Non-pigmented ciliary epithelial cell (primary cell): Measurements from ENCODE around the gene PRSS22.
A peak's percentile ranks its signal among the peaks of the same experiment; 100 is the strongest.

ENCODE experiments used
- DNase-seq: peaks from one replicate; pipeline ENCODE4 v3.0.0-alpha.2; 2010; ENCODE audit warnings: low read depth

The PRSS22 gene

GRCh38 chr16:2879854-2880508, 22.0 kb upstream of the PRSS22 start:
- DNase-seq, result no peak

- no peak for DNase-seq
Measured at GRCh38 chr16:2874912-2875362, 17.0 kb upstream of the PRSS22 start.

GRCh38 chr16:2874032-2874911, 16.3 kb upstream of the PRSS22 start:
- no peak for DNase-seq

GRCh38 chr16:2871926-2872325, 14.0 kb upstream of the PRSS22 start:
- DNase-seq, result no peak

- DNase-seq, result peak; percentile 72
Measured at GRCh38 chr16:2867987-2868789, 10.2 kb upstream of the PRSS22 start.

- no peak for DNase-seq
Measured at GRCh38 chr16:2867661-2867986, 9.7 kb upstream of the PRSS22 start.

GRCh38 chr16:2866431-2866830, 8.5 kb upstream of the PRSS22 start:
- no peak for DNase-seq

GRCh38 chr16:2865651-2866050, 7.7 kb upstream of the PRSS22 start:
- no peak for DNase-seq

- no peak for DNase-seq
Measured at GRCh38 chr16:2860826-2861567, 3.0 kb upstream of the PRSS22 start.

GRCh38 chr16:2859686-2860265, 1.8 kb upstream of the PRSS22 start:
- DNase-seq, result no peak

- no peak for DNase-seq
Measured at GRCh38 chr16:2858245-2859025, 465 bp upstream of the PRSS22 start.

- DNase-seq, result no peak
Measured at GRCh38 chr16:2856686-2857450, 1.1 kb downstream of the PRSS22 start.

GRCh38 chr16:2856061-2856670, 1.8 kb downstream of the PRSS22 start:
- DNase-seq, result no peak

- DNase-seq, result no peak
Measured at GRCh38 chr16:2855536-2855935, 2.4 kb downstream of the PRSS22 start.

GRCh38 chr16:2854700-2855309, 3.2 kb downstream of the PRSS22 start:
- DNase-seq, result no peak

GRCh38 chr16:2853531-2854073, 4.4 kb downstream of the PRSS22 start:
- DNase-seq, result no peak

- DNase-seq, result no peak
Measured at GRCh38 chr16:2852731-2853507, 5.1 kb downstream of the PRSS22 start.
